HUES48 (cell line): ENCODE results near the gene S100A3.

ENCODE experiments used
- H3K27ac ChIP-seq: one replicate; pipeline ENCODE4 v1.7.0; 2013; ENCODE audit warnings: low read depth, low read length, inconsistent platforms
- H3K27me3 ChIP-seq: 2 replicates; pipeline ENCODE4 v1.6.1; 2013; ENCODE audit warnings: mild to moderate bottlenecking, low read length; ENCODE audit not compliant: control insufficient read depth, insufficient read depth
- H3K36me3 ChIP-seq: 2 replicates; pipeline ENCODE4 v1.6.1; 2013; ENCODE audit warnings: low read length; ENCODE audit not compliant: control insufficient read depth, insufficient read depth
- H3K4me1 ChIP-seq: 2 replicates; pipeline ENCODE4 v1.6.1; 2013; ENCODE audit warnings: mild to moderate bottlenecking, low read length; ENCODE audit not compliant: control insufficient read depth, insufficient read depth
- H3K4me3 ChIP-seq: 2 replicates; pipeline ENCODE4 v1.5.1; 2013; ENCODE audit warnings: mild to moderate bottlenecking, low read depth, low read length
- H3K9ac ChIP-seq: 2 replicates; pipeline ENCODE4 v1.6.1; 2013; ENCODE audit warnings: mild to moderate bottlenecking, low read depth, low read length, moderate library complexity
- H3K9me3 ChIP-seq: 2 replicates; pipeline ENCODE4 v1.6.1; 2013; ENCODE audit warnings: low read length; ENCODE audit not compliant: control insufficient read depth, insufficient read depth

Gene S100A3

DNA sequence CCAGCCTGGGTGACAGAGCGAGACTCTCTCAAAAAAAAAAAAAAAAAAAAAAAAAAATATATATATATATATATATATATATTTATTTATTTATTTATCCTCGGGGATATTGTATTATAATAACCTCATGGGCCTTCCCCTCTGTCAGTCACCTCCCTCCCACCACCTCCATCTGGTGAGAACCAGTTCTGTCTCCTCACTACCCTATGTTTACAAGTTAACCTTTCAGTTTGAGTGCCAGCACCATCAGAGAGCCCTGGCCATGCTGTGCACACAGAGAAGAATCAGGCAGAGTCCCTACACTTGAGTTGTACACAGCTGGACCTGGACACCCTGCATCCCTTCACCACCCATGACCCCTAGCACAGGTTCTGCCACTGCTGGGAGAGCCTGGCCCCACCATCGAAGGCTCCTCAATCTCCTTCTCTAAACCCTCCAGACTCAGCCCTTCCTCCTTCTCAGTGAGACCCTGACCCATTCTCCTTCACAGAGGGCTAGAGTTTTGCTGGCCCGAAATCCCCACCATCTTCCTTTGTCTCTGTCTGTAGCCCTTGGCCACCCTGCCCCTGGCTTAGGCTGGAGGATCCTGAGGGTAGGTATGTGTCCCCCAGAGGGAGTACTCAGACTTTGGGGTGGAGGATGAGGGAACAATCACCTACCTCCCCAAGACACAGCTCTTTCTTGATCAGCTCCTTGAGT lies 9.5 kb downstream of the S100A3 start:
- no peak overlapping the region for H3K9ac ChIP-seq
- H3K27ac ChIP-seq = no peak overlapping the region
- no peak overlapping the region for H3K4me3 ChIP-seq
- no peaks in the 10 kb centered on the region for H3K36me3 ChIP-seq
- H3K9me3 ChIP-seq = no peaks in the 10 kb centered on the region
- peaks cover 15% of the 10 kb centered on the region for H3K4me1 ChIP-seq
- H3K27me3 ChIP-seq = peaks cover 24% of the 10 kb centered on the region

GRCh38 chr1:153538315-153538821 lies 10.7 kb downstream of the S100A3 start:
- no peaks in the 10 kb centered on the region for H3K9me3 ChIP-seq
- H3K4me1 ChIP-seq = peaks cover 18% of the 10 kb centered on the region
- no peak overlapping the region for H3K27ac ChIP-seq
- no peaks in the 10 kb centered on the region for H3K36me3 ChIP-seq
- no peak overlapping the region for H3K9ac ChIP-seq
- H3K27me3 ChIP-seq = peaks cover 35% of the 10 kb centered on the region
- H3K4me3 ChIP-seq = no peak overlapping the region

DNA sequence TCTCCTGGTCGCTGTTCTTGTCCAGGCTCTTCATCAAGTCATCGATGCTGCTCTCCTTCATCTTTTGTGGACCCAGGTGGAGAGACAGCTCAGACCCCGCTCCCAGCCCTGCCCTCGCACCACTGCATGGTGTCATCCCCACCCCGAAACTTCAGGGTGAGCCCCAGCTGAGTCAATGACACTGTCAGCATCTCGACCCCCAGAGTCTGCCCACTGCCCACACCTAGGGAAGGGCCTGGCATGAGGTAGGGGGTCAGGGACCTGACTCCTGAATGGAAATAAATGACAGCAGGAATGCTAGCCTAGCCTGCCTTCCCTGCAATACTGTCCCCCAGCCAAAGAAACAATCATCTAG lies 11.7 kb downstream of the S100A3 start:
- Histone ChIP-seq H3K27me3 (peaks cover 36% of the 10 kb centered on the region), H3K36me3 (no peaks in the 10 kb centered on the region), H3K4me1 (peaks cover 27% of the 10 kb centered on the region), H3K4me3 (no peak overlapping the region), H3K27ac (no peak overlapping the region), H3K9ac (no peak overlapping the region), H3K9me3 (no peaks in the 10 kb centered on the region)

DNA sequence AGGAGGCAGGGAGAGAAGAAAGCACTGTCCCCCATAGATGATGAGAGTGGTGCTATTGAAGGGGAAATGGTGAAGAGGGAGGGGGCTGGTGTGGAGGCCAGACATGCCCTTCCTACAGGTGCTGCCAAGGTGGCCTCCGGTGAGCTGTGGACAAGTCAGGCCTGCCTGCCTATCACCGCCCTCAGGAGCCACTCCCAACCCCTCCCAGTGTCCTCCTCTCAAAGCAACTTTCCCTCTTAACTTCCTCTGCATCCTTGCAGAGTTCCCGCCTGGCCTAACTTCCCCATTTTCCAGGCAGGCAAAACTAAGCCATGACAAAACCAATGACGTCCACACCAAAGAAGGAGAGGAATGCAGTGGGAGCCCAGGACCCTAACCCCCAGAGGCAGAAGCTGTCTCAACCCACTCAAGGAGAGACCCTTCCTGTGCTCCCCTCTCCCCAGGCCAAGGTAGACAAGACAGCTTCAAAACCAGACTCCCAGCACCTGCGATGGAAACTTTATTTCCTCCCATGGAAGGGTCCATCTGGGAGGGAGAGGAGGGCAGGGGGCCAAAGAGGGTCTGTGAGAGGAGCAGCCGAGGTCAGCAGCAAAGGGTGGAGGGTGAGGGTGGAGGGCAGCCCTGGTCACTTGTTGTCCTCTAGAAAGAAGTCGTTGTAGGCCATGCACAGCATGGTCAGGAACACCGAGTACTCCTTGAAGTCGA lies 12.2 kb downstream of the S100A3 start:
- peaks cover 29% of the 10 kb centered on the region for H3K4me1 ChIP-seq
- no peaks in the 10 kb centered on the region for H3K36me3 ChIP-seq
- peak overlapping the region; percentile 53; the same call in 1 of the 2 replicates for H3K4me3 ChIP-seq
- no peak overlapping the region for H3K27ac ChIP-seq
- H3K9me3 ChIP-seq = no peaks in the 10 kb centered on the region
- no peak overlapping the region for H3K9ac ChIP-seq
- H3K27me3 ChIP-seq = peaks cover 36% of the 10 kb centered on the region

- Histone ChIP-seq H3K27ac (no peak overlapping the region), H3K27me3 (peaks cover 36% of the 10 kb centered on the region), H3K9ac (no peak overlapping the region), H3K4me1 (peaks cover 29% of the 10 kb centered on the region), H3K9me3 (no peaks in the 10 kb centered on the region), H3K36me3 (no peaks in the 10 kb centered on the region), H3K4me3 (peak overlapping the region; percentile 53)
Observed at GRCh38 chr1:153536012-153536670, 12.9 kb downstream of the S100A3 start.

DNA sequence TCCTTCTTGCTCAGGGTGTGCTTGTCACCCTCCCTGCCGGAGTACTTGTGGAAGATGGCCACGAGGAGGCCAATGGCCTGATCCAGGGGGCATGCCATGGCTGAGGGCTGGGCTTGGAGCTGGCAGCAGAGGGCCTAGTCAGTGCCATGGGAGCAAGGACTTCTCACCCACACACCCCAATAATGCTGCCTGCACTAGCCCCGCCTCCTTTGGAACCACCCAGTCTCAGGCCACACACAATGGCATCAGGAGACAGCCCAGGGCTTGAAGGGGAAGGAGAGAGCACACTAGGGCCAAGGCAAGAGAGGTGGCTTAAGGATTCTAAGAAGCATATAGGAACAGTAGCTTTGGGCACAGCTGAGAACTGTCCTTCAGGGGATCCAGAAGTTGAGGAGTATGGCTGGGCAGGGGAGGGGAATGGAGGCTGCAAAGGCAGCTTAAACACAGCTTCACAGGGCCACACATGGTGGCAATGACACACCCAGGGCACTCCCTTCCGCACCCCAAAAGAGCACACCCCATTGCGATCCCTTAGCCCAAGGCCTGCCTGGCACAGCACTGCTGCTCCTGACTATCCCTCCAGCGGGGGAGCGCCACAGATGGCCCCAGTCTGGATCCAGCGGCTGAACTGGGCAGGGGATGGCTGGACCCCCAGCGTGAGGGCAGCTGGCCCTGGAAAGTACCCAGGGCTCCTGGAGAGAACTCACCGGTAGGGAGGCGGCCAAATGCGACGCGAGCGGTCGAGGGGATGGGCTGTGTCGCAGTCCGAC lies 13.6 kb downstream of the S100A3 start, which contains the start of gene S100A6:
S100A6 (minus strand) TSS at position 750 of the 770 bp plus-strand sequence; CDS start at position 98, 652 bp downstream.
- no peak within 1 kb of the TSS for H3K27ac ChIP-seq
- H3K4me1 ChIP-seq = peaks cover 29% of the 10 kb centered on the region
- no peaks in the 10 kb centered on the region for H3K36me3 ChIP-seq
- H3K9ac ChIP-seq = no peak within 1 kb of the TSS
- peaks cover 36% of the 10 kb centered on the region for H3K27me3 ChIP-seq
- peak within 1 kb of the TSS; percentile 53 for H3K4me3 ChIP-seq
- no peaks in the 10 kb centered on the region for H3K9me3 ChIP-seq

DNA sequence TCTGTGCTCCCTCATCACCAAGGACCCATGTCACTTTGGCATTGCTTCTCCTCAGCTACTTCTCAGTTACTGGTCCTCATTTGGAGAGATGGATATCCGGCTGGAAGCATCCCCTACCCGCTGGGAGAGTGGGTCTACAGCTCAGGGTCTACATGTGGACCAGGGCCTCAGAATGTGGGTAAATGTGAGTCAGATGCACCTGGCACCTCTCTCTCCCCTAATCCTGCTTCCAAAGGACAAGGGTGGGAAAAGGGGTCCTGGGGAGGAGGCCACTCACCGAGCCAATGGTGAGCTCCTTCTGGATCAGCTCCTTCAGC lies 14.2 kb downstream of the S100A3 start:
- Histone ChIP-seq H3K27ac (no peak overlapping the region), H3K27me3 (peaks cover 36% of the 10 kb centered on the region), H3K4me3 (peak overlapping the region; percentile 53; the same call in 1 of the 2 replicates), H3K36me3 (no peaks in the 10 kb centered on the region), H3K4me1 (peaks cover 29% of the 10 kb centered on the region), H3K9me3 (no peaks in the 10 kb centered on the region), H3K9ac (no peak overlapping the region)

DNA sequence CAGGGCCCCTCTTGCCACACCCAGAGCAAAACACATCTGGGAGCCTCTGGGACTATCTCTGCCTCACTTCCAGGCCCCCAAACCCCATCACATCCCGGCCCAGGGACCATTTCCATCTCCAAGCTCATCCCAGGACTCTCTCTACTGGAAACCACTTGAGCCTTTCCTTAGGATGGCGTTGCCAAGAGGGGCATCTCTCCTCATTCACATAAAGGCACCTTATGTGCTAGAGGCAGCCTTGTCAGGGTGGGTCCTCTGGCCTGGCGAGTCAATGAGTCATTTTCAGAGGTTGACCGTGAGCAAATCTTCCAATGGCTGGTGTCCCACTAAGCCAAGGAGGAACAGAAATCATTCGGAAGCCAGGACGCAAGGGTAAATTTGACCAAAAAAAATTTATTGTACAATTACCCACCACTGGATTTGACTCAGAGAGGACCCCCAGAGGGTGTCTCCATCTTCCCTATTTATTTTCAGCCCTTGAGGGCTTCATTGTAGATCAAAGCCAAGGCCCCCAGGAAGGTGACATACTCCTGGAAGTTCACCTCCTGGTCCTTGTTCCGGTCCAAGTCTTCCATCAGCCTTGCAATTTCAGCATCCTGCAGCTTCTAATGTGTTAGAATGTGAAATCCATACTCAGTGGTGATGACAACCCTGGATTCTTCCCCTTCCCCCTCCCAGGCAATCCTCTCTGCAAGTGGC lies 14.7 kb downstream of the S100A3 start:
- Histone ChIP-seq H3K36me3 (no peaks in the 10 kb centered on the region), H3K27ac (no peak overlapping the region), H3K4me1 (peaks cover 29% of the 10 kb centered on the region), H3K27me3 (peaks cover 36% of the 10 kb centered on the region), H3K9ac (no peak overlapping the region), H3K4me3 (no peak overlapping the region), H3K9me3 (no peaks in the 10 kb centered on the region)

DNA sequence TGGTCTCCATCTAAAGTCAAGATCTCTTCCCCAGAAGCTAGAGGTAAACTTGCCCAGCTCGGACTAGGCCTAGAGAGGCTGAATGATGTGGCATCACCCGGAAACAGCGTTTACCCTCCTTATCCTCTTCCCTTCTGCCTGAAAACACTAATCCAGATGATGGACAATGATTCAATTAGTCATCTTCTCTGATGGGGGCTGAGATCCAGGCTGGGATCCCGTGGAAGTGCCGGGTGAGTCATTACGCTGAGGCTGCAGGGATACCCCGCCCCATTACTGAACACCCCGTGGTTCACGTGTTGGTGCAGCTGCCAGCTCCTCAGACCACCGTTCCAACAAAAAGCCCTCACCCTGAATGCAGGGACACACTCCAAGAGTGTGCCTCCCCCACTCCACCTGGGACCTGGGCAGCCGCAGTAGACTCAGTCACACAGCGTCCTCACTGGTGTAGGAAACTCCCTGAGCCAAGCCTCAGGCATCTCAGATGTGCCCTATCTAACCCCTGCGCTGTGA lies 15.3 kb downstream of the S100A3 start:
- peak overlapping the region; percentile 57 for H3K4me3 ChIP-seq
- peaks cover 36% of the 10 kb centered on the region for H3K27me3 ChIP-seq
- H3K9me3 ChIP-seq = no peaks in the 10 kb centered on the region
- H3K9ac ChIP-seq = no peak overlapping the region
- peaks cover 29% of the 10 kb centered on the region for H3K4me1 ChIP-seq
- no peak overlapping the region for H3K27ac ChIP-seq
- H3K36me3 ChIP-seq = no peaks in the 10 kb centered on the region
